Posterior cingulate gyrus (tissue), 11 donors: ENCODE results near the gene ZNF616.

Experiments used
- DNase-seq, 10 donors: peaks; one replicate each; pipeline versions ENCODE4 v3.0.0 to v3.0.0-alpha.2; 2020 to 2021; ENCODE audit warnings: mixed read lengths in 3 of 10
- intact Hi-C: fragments of 100-400 bp; cut with DNase I; formaldehyde crosslinking; loops from one replicate; pipeline ENCODE4 v1.15.1; 2023

The ZNF616 gene

DNA sequence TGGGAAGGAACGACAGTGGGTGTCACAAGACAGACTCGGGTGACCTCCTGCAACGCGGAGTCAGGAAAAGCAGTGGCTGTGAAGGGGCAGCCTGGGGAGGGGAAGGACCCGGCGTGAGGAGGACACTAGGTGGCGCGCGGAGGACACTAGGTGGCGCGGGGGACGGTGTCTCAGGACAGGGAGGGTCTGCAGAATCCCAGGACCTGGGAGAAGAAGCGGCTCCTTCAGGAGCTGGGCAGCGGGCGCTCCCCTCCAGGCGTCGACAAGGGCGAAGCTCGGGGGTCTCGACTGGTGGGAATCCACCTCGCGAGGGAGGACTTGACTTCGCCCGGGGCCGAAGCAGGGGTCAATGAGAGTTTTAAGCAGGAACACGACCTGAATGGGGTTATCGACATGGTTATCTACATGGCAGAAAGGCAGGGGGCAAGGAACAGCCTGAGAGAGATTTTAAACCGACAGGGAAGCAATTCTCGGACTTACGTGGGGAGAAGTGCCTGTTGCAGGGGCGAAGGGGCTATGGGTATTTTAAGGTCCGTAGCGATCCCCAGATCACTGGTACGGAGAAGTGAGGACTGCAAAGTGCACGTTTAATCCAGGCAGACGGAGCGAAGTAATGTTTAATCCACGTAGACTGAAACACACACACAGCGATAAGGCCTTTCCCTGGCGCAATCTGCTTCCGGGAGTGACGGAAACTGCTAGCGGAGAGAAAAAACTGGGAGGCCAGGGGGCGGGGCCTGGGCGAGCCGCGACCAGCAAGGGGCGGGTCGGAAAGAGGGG lies at the start of gene ZNF616:
TSS of gene ZNF616 (minus strand) at position 687 of the 780 bp plus-strand sequence. CDS start 9,426 bp downstream, outside the sequence.
- DNase-seq = peak; percentile 87 to 99 (median 97)
- intact Hi-C loops = loop anchor here (1.0 to 5.0 kb wide), 3 partner anchors 42 to 98 kb away; partner anchors contain the start of gene ZNF841

DNA sequence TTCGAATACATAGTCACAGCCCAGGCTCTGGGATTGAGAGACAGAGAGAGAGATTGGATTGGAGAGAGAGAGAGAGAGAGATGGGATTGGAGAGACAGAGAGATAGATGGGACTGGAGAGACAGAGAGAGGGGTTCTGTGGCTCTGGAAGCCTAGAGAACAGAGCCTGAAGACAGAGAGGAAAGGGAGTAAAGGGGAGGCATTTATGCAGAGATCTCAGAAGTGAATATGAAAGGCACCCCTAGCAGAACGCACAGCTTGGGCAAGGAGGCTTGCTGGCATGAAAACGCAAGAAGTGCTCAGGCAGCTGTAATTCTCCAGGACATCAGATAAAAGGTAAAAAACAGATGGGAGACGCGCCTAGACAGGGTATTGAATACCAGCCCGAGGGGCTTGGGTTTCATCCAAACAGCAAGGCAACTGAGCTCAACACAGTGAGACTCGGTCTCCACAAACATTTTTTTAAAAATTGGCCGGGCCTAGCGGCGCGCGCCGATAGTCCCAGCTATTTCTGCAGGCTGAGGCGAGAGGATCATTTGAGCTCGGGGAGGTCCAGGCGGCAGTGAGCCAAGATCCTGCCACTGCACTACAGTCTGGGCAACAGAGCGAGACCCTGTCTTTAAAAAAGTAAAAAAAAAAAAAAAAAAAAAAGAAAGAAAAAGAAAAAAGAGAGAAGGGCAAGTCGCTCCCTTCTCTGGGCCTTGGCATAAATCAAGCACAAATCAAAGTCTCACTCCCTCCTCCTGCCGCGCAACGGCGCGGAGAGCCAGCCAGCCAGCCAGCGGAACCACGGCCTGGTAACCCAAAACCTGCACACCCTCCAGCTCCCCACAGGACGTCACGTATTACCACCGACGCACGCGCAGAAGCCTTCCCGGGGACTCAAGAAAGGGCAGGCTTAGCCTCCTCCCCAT lies 49.3 kb upstream of the ZNF616 start:
- DNase-seq = peak in 6 of 10 donors; percentile 47 to 100 (median 74)
- intact Hi-C loops = loop anchor here (1.0 to 2.0 kb wide), 2 partner anchors 18 to 50 kb away; partner anchors contain the start of genes ZNF616 and ZNF836

DNA sequence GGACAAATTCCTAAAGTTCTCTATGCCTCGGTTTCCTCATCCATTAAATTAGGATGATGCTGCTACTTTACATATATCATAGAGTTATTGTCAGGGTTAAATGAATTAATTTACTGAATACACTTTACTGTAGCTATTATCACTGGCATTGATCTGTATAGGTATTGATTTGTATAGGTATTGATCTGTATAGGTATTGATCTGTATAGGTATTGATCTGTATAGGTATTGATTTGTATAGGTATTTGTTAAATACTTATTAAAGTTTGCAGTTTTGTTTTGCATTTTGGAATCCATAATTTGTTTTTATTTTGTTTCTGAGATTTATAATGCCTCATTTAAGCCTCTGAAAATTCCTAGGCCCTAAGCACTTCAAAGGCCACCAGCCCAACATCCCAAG lies 47.7 kb upstream of the ZNF616 start:
- intact Hi-C loops = no loop called here
- no peak for DNase-seq

DNA sequence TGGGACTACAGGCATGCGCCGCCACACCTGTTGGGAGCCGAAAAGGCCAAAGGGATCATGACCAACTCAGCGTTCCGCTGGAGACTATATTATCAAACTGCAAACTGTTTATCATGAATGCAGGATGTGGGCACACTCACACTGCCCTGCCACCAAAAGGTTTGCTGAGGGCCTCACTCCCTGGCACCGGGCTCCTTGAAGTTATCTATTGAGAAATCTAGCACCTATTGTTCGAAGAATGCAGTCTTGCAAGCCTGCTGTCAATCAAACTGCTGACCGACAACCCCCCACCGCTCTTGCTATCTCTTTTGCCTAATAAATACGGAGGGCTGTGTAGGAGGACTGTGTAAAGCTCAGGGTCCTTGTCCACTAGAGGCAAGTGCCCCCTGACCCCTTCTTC lies 36.8 kb upstream of the ZNF616 start:
- intact Hi-C loops = no loop called here
- DNase-seq = no peak

DNA sequence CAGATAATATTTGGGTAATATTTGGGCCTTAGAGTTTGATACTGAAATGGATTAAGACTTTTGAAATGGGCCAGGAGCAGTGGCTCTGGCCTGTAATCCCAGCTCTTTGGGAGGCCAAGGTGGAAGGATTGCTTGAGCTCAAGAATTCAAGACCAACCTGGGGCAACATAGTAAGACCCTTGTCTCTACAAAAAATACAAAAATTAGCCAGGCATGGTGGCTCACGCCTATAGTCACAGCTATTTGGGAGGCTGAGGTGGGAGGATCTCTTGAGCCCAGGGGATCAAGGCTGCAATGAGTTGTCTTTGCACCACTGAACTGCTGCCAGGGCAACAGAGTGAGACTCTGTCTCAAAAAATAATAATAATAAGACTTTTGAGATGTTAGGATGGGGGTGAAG lies 32.6 kb upstream of the ZNF616 start:
- intact Hi-C loops = no loop called here
- DNase-seq = no peak

- intact Hi-C loops = loop anchor here (1.0 kb wide), 1 partner anchor 18 kb away; no protein-coding TSS in a partner anchor
- DNase-seq = peak; percentile 62 to 96 (median 82)
Observed at GRCh38 chr19:52171321-52172169, 31.8 kb upstream of the ZNF616 start, which contains the start of gene ZNF836. ZNF836 (minus strand) TSS chr19:52171621; CDS start chr19:52168072, 3,549 bp downstream.

DNA sequence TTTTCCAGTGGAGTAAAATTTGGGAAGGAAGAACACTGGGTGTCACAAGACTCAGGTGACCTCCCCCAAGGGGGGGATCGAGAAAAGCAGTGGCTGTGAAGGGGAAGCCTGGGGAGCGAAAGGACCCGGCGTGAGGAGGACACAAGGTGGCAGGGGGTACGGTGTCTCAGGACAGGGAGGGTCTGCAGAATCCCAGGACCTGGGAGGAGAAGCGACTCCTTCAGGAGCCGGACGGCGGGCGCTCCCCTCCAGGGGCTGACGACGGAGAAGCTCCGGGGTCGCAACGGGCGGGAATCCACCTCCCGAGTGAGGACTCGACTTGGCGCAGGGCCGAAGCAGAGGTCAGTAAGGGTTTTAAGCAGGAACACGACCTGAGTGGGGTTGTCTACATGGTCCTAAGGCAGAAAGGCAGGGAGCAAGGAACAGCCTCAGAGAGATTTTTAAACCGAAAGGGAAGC lies 31.2 kb upstream of the ZNF616 start:
- DNase-seq = peak in 4 of 10 donors; percentile 10 to 21 (median 15)
- intact Hi-C loops = loop anchor here (1.0 kb wide), 1 partner anchor 18 kb away; no protein-coding TSS in a partner anchor

- intact Hi-C loops = no loop called here
- no peak for DNase-seq
Observed at GRCh38 chr19:52170304-52170703, 30.6 kb upstream of the ZNF616 start.

DNA sequence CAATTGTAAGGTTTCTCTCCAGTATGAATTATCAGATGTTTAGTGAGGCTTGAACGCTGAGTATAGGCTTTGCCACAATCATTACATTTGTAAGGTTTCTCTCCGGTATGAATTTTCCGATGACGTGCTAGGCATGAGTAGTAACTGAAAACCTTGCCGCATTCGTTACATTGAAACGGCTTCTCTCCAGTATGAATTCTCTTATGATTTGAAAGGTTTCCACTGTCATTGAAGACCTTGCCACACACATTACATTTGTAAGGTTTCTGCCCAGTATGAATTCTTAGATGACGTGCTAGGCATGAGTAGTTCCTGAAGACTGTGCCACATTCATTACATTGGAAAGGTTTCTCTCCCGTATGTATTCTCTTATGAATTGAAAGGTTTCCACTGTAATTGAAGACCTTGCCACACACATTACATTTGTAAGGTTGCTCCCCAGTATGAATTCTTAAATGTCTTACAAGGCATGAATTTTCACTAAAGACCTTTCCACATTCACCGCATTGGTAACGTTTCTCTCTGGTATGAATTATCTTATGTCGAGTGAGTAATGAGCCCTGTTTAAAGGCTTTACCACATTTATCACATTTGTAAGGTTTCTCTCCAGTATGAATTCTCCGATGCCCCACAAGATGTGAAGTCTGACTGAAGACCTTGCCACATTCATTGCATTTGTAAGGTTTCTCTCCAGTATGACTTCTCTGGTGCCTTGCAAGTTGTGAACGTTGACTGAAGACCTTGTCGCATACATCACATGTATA lies 16.0 kb upstream of the ZNF616 start:
- no peak for DNase-seq
- intact Hi-C loops = no loop called here

DNA sequence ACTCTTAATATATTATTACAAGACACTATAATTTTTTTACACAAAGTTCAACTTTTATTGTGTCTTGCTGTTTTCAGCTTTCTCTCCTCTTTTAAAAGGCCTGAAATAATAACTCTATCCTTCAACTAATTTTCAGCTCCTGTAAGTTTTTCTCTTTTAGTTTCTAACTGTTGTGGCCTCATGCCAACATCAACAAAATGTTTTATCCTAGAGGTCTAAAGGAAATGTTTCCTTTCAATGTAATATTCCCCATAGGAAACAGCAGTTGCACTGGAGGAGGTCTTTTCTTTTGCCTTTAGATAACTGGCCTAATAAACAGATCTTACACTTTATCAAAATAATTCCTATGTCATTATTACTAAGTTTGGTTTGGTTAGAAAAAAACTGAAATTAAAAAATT lies 8.5 kb upstream of the ZNF616 start:
- intact Hi-C loops = no loop called here
- no peak for DNase-seq

DNA sequence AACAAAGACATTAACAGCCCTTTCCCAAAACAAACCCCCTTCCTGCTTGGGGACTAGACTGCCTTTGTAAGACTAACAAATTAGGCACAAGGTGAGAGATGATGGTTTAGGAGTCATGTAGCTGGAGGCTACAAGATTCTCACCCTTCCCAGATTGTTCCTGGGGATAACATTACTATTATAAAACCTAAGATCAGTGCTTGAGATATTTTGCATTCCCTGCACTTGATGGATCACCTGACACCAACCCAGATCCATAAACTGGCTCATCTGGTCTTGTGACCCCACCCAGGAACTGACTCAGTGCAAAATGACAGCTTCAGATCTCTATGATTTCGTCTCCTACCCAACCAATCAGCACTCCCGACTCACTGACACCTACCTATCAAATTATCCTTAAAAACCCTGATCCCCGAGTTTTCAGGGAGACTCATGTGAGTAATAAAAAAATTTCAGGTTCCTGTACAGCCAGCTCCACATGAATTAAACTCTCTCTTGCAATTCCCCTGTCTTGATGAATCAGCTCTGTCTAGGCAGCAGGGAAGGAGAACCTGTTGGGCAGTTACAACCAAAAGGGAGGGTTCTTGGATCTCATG lies 2.4 kb upstream of the ZNF616 start:
- DNase-seq = no peak
- intact Hi-C loops = loop anchor here (5.0 kb wide), 1 partner anchor 45 kb away; the partner anchor contains the start of gene ZNF841

DNA sequence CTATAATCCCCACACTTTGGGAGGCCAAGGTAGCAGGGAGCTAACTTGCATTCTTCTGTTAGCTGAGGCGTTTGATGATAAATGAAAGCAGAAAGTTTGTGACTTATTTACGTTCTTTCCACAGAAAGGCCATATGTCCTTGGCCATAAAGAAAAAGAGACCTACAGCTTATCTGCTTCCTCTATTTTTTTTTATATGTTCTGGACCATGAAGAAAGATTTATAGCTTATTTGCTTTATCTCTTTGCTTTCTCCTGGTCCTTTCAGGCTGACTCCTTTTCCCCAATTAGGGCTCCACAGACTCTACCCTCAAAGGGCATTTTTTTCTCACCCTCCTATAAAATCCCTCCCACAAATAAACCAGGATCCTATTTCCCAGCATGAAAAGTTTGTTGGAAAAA lies 1.5 kb upstream of the ZNF616 start:
- intact Hi-C loops = loop anchor here (5.0 kb wide), 1 partner anchor 44 kb away; the partner anchor contains the start of gene ZNF841

DNA sequence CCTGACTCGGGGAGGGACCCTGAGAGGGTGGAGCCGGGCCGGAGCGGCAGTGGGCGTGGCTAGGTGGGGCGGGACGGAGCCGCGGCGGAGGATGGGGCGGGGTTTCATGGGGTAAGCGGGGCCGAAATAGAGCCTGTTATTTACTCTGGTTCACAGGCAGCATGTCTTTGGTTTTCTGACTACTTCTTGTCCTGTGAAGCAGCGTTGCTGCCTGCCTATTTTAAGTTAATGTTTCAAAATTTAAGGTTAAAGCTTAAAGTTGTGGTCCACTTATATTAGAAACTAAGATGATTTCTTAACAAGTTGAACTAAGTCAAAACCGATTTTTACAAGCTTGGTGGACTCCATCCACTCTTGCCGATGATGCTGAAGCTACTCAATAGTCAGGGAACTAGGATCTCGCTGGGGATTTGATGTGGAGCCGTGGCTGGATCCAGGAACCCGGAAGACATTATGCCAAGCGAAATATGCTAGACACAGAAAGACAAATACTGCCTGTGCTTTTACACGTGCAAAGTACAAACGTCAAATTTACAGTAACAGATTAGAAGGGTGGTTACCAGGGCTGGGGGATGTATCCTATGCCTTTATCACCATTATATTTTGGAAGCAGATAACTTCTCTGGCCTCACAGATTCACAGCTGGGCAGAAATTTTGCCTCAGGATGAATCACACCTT lies 433 bp upstream of the ZNF616 start:
- intact Hi-C loops = loop anchor here (5.0 kb wide), 1 partner anchor 43 kb away; the partner anchor contains the start of gene ZNF841
- peak in 4 of 10 donors; percentile 16 to 99 (median 86) for DNase-seq

More for the DNA sequence above, 1.5 kb upstream of the ZNF616 start:
- no peak for DNase-seq

DNA sequence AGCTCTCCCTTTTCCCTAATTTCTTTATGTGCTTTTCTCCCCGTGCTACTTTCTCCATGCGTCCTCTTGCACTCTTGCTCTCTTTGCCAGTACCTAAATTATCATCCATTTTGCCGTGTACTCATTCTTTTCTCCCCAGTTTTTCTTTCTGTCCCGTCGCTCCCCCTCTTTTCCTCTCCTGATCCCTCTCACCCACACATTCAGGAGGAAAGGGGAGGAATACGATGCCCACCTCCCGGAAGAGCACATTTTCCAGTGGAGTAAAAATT lies 821 bp downstream of the ZNF616 start:
- DNase-seq = no peak
- intact Hi-C loops = loop anchor here (1.0 to 2.0 kb wide), 2 partner anchors 50 to 98 kb away; no protein-coding TSS in a partner anchor

DNA sequence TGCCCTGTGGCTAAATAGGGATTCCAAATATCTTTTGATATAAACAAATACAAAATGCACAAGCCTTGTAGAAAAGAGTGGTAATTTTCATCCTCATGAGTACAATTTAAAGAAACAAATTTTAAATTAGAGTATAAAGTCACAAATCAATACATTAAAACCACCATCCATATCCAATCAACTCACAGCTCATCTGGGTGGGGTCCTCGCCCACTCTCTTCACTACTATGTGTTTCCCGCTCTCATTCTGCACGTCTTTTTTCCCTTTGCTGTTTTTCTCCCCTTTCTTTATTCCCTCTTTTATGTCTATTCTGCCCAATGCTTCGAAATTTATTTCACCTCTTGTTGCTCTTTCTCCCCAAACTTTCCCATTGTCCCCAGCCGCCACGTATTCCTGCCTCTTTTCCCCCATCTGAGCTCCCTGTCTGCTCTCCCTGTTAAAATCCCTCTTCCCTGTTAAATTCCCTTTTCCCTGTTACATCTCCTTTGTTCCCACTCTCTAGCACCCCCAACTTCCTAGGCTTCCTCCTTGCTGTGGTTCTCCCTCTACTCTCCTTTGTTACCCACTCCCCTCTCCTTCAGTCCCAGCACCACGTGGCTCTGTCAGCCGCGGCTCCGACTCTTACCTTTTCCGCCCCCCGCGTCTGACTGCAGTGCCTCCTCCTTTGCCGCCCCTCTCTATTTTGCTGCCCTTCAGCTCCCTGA lies 1.3 kb downstream of the ZNF616 start:
- intact Hi-C loops = loop anchor here (2.0 kb wide), 1 partner anchor 50 kb away; no protein-coding TSS in a partner anchor
- DNase-seq = peak in 7 of 10 donors; percentile 5 to 85 (median 11)

DNA sequence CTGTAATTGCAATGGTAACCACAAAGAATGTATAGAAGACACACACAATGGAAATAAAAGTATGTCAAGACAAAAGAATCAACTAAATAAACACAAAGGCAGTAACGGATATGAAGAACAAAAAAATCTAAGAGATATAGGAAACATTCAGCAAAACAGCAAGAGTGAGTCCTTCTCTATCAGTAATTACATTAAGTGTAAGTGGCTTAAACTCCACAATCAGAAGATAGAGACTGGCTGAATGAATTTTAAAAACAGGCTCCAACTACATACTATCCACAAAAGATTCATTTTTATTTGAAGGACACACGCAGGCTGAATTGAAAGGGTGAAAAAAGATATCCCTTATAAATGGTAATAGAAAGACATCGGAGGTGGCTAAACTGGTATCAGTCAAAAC lies 19.5 kb downstream of the ZNF616 start:
- DNase-seq = no peak
- intact Hi-C loops = no loop called here

- intact Hi-C loops = no loop called here
Observed at GRCh38 chr19:52115526-52116053, 24.1 kb downstream of the ZNF616 start.

More at GRCh38 chr19:52115526-52116053, 24.1 kb downstream of the ZNF616 start:
- DNase-seq = no peak
